A204.1 (cell line): ENCODE measurements around the gene CCDC90B.
A peak's percentile ranks its signal among the peaks of the same experiment; 100 is the strongest.
"Not testable (repeated sequence)": the region's sequence is repeated elsewhere in the genome, so short reads cannot be mapped to it uniquely, and the experiment has no call there.

Source experiments
- FAIRE-seq: peaks from 2 replicates; lab custom pipeline; 2012; peaks lifted over from hg19 to GRCh38; lab: Jason Lieb, UNC

CCDC90B gene

GRCh38 chr11:83285771-83286528 lies at the start of gene CCDC90B:
Gene CCDC90B, minus strand, starts transcription at chr11:83286367. Its CDS starts 395 bp downstream, at chr11:83285972.
- FAIRE-seq, result peak; percentile 88

GRCh38 chr11:83335446-83336070 lies 49.4 kb upstream of the CCDC90B start:
- FAIRE-seq, result no peak

GRCh38 chr11:83330303-83330702 lies 44.1 kb upstream of the CCDC90B start:
- FAIRE-seq, result no peak

- FAIRE-seq, result no peak
Measured at GRCh38 chr11:83326326-83326725, 40.2 kb upstream of the CCDC90B start.

- FAIRE-seq, result no peak
Measured at GRCh38 chr11:83319346-83319745, 33.2 kb upstream of the CCDC90B start.

- no peak for FAIRE-seq
Measured at GRCh38 chr11:83318931-83319330, 32.8 kb upstream of the CCDC90B start.

- FAIRE-seq, result no peak
Measured at GRCh38 chr11:83317757-83318690, 31.9 kb upstream of the CCDC90B start.

GRCh38 chr11:83316897-83317268 lies 30.7 kb upstream of the CCDC90B start:
- not testable (repeated sequence) for FAIRE-seq

GRCh38 chr11:83316143-83316896 lies 30.2 kb upstream of the CCDC90B start:
- not testable (repeated sequence) for FAIRE-seq

GRCh38 chr11:83312430-83312829 lies 26.3 kb upstream of the CCDC90B start:
- FAIRE-seq, result no peak

- no peak for FAIRE-seq
Measured at GRCh38 chr11:83311701-83312100, 25.5 kb upstream of the CCDC90B start.

GRCh38 chr11:83310718-83311117 lies 24.6 kb upstream of the CCDC90B start:
- FAIRE-seq, result no peak

- not testable (repeated sequence) for FAIRE-seq
Measured at GRCh38 chr11:83308536-83308935, 22.4 kb upstream of the CCDC90B start.

- FAIRE-seq, result no peak
Measured at GRCh38 chr11:83306200-83307080, 20.3 kb upstream of the CCDC90B start.

- FAIRE-seq, result no peak
Measured at GRCh38 chr11:83303316-83303715, 17.1 kb upstream of the CCDC90B start.

GRCh38 chr11:83302151-83302550 lies 16.0 kb upstream of the CCDC90B start:
- no peak for FAIRE-seq

- no peak for FAIRE-seq
Measured at GRCh38 chr11:83299681-83300080, 13.5 kb upstream of the CCDC90B start.

GRCh38 chr11:83294208-83294607 lies 8.0 kb upstream of the CCDC90B start:
- no peak for FAIRE-seq

- no peak for FAIRE-seq
Measured at GRCh38 chr11:83293457-83293774, 7.2 kb upstream of the CCDC90B start.

GRCh38 chr11:83292709-83293456 lies 6.7 kb upstream of the CCDC90B start:
- peak; percentile 57 for FAIRE-seq
